Activated T-helper 17 cell treated with anti-CD3 and anti-CD28 coated beads, Interleukin-2, amount 50 U/mL, for 72 hours (primary cell): ENCODE data around the gene SYPL2. TPM values are rescaled to one million over a fixed set of nuclear protein-coding genes. Genes with fewer than 3 reads are reported as not detected.

Experiments used
- ATAC-seq: fragments of 150-1000 bp; cut with Tn5 transposase; replicated peaks from 2 replicates; pipeline ENCODE4 v1.10.0; 2021; ENCODE audit warnings: mild to moderate bottlenecking, moderate library complexity
- H3K27ac Mint-ChIP-seq: one replicate; pipeline ENCODE4 v1.8.0; 2022; ENCODE audit warnings: mixed read lengths
- H3K27me3 Mint-ChIP-seq: one replicate; pipeline ENCODE4 v1.8.0; 2022; ENCODE audit warnings: mixed read lengths
- H3K36me3 Mint-ChIP-seq: one replicate; pipeline ENCODE4 v1.8.0; 2022; ENCODE audit warnings: low read depth, mild to moderate bottlenecking, mixed read lengths
- H3K4me1 Mint-ChIP-seq: one replicate; pipeline ENCODE4 v1.8.0; 2022; ENCODE audit warnings: mixed read lengths
- H3K4me3 Mint-ChIP-seq: one replicate; pipeline ENCODE4 v1.8.0; 2022; ENCODE audit warnings: mild to moderate bottlenecking, mixed read lengths
- H3K9me3 Mint-ChIP-seq: one replicate; pipeline ENCODE4 v1.8.0; 2022; ENCODE audit warnings: mixed read lengths
- total RNA-seq, 2 donors: library from RNA; stranded (reverse); gene quantifications; one replicate each; pipeline ENCODE4 v1.2.3, GENCODE V29; 2022

The SYPL2 gene
- total RNA-seq, 2 donors from 2014 or later, result not detected

DNA sequence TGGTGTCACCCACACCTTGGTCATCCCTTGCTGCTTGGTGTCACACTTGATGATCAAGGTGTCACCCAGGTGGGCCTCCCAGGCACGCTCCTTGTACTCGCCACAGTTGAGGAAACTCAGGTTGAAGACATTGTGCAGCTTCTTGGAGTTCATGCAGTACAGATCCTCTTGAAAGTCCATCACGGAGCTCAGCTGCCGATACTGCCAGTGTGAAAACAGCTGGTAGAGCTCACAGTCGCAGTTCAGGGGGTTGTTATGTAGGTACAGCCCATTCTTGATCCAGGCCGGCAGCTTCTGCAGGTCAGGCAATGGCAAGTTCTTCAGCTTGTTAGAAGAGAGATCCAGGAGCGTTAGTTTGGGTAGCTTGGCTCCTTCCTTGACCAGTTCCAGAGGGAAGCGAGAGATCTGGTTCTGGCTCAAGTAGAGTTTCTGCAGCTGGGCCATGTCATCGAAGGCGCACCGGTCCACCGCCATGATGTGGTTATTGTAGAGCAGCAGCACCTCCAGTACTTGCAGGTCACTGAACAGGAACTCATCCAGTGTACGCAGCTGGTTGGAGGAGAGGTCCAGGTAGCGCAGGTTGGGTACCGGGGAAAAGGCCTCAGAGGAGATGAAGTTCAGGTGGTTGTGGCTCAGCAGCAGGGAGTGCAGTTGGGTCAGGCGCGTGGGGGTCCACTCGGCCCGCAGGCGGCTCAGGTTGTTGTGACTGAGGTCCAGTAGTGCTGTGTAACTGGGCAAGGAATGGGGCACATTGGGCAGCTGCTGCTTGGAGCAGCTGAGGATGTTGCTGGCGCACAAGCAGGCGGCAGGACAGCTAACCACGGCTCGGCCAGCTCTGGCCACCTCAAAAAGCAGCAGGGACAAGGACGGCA is 41.9 kb downstream of the SYPL2 start:
- no peaks in the 10 kb centered on the region for H3K9me3 Mint-ChIP-seq

DNA sequence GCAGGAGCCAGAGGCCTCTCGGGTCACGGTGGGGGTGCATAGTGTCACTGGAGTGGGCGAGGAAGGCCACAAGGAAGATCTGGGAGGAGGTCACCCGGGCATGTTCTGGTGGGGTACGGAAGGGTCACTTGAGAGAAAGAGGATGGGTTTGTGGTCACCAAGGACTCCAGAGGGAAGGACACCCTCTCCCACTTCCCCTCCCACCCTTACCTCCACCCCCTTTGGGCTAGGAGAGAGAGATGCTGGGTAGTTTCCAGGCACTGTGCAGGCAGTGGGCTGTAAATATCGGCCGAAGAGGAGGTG is 42.5 kb downstream of the SYPL2 start:
- H3K36me3 Mint-ChIP-seq, result no peaks in the 10 kb centered on the region
- ATAC-seq, result no peak
- peaks cover 35% of the 10 kb centered on the region for H3K4me1 Mint-ChIP-seq
- no peaks in the 10 kb centered on the region for H3K27me3 Mint-ChIP-seq
- H3K27ac Mint-ChIP-seq, result peak overlapping the region; percentile 83
- H3K4me3 Mint-ChIP-seq, result peak overlapping the region; percentile 85
- no peaks in the 10 kb centered on the region for H3K9me3 Mint-ChIP-seq

More for the DNA sequence above, 41.9 kb downstream of the SYPL2 start:
- no peak for ATAC-seq
- Mint-ChIP-seq H3K4me1 (peaks cover 35% of the 10 kb centered on the region), H3K36me3 (no peaks in the 10 kb centered on the region), H3K27me3 (no peaks in the 10 kb centered on the region), H3K27ac (peak overlapping the region; percentile 83), H3K4me3 (peak overlapping the region; percentile 85)

GRCh38 chr1:109509176-109510134 is 43.1 kb downstream of the SYPL2 start, which contains the start of gene AMIGO1:
AMIGO1 (minus strand) TSS chr1:109509727; CDS start chr1:109508912, 815 bp downstream.
- Mint-ChIP-seq H3K4me3 (peak within 1 kb of the TSS; percentile 85), H3K9me3 (no peaks in the 10 kb centered on the region), H3K36me3 (no peaks in the 10 kb centered on the region), H3K27ac (peak within 1 kb of the TSS; percentile 83), H3K27me3 (no peaks in the 10 kb centered on the region), H3K4me1 (peaks cover 30% of the 10 kb centered on the region)
- ATAC-seq, result peak; percentile 56

GRCh38 chr1:109513110-109513710 is 46.9 kb downstream of the SYPL2 start:
- Mint-ChIP-seq H3K4me3 (no peak overlapping the region), H3K9me3 (no peaks in the 10 kb centered on the region), H3K36me3 (no peaks in the 10 kb centered on the region), H3K27me3 (no peaks in the 10 kb centered on the region), H3K27ac (no peak overlapping the region), H3K4me1 (peaks cover 14% of the 10 kb centered on the region)
- ATAC-seq, result no peak

GRCh38 chr1:109514846-109515245 is 48.5 kb downstream of the SYPL2 start:
- H3K36me3 Mint-ChIP-seq, result no peaks in the 10 kb centered on the region
- H3K4me1 Mint-ChIP-seq, result peaks cover 5% of the 10 kb centered on the region
- no peaks in the 10 kb centered on the region for H3K9me3 Mint-ChIP-seq
- no peak for ATAC-seq
- no peaks in the 10 kb centered on the region for H3K27me3 Mint-ChIP-seq
- H3K4me3 Mint-ChIP-seq, result no peak overlapping the region
- no peak overlapping the region for H3K27ac Mint-ChIP-seq

DNA sequence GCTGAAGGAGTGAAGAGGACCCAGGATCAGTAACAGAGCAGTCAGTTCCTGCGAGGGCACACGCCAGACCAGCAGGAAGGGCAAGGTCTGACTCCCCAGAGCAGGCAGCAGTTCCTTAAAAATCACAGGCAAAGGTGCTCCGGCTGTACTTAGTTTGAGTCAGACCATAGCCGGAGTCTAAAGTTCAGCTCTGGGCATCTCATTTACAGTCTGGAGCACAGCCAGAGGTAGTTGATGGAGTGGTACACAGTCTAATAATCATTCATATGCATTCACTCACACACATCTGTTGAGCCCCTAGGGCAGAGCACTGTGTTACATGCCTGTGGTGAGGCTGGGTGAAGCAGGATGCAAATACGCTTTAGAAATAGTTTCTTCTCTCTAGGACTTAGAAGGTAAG is 50.5 kb downstream of the SYPL2 start:
- peak overlapping the region; percentile 20 for H3K27ac Mint-ChIP-seq
- H3K4me1 Mint-ChIP-seq, result no peaks in the 10 kb centered on the region
- no peak overlapping the region for H3K4me3 Mint-ChIP-seq
- H3K27me3 Mint-ChIP-seq, result no peaks in the 10 kb centered on the region
- H3K36me3 Mint-ChIP-seq, result no peaks in the 10 kb centered on the region
- H3K9me3 Mint-ChIP-seq, result no peaks in the 10 kb centered on the region
- no peak for ATAC-seq

DNA sequence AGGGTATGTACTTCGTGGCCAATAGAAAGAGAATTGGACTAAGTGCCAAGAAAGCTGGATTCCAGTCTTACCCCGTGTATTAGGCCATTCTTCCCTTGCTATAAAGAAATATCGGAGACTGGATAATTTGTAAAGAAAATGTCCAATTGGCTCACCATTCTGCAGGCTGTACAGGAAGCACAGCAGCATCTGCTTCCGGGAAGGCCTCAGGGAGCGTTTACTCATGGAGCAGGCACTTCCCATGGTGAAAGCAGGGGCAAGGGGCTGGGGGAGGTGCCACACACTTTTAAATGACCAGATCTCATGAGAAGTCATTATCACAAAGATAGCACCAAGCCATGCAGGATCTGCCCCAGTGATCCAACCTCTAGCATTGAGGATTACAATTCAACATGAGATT is 51.0 kb downstream of the SYPL2 start:
- H3K4me1 Mint-ChIP-seq, result no peaks in the 10 kb centered on the region
- peaks cover 3% of the 10 kb centered on the region for H3K27me3 Mint-ChIP-seq
- H3K27ac Mint-ChIP-seq, result no peak overlapping the region
- H3K4me3 Mint-ChIP-seq, result no peak overlapping the region
- H3K36me3 Mint-ChIP-seq, result no peaks in the 10 kb centered on the region
- no peaks in the 10 kb centered on the region for H3K9me3 Mint-ChIP-seq
- ATAC-seq, result no peak

DNA sequence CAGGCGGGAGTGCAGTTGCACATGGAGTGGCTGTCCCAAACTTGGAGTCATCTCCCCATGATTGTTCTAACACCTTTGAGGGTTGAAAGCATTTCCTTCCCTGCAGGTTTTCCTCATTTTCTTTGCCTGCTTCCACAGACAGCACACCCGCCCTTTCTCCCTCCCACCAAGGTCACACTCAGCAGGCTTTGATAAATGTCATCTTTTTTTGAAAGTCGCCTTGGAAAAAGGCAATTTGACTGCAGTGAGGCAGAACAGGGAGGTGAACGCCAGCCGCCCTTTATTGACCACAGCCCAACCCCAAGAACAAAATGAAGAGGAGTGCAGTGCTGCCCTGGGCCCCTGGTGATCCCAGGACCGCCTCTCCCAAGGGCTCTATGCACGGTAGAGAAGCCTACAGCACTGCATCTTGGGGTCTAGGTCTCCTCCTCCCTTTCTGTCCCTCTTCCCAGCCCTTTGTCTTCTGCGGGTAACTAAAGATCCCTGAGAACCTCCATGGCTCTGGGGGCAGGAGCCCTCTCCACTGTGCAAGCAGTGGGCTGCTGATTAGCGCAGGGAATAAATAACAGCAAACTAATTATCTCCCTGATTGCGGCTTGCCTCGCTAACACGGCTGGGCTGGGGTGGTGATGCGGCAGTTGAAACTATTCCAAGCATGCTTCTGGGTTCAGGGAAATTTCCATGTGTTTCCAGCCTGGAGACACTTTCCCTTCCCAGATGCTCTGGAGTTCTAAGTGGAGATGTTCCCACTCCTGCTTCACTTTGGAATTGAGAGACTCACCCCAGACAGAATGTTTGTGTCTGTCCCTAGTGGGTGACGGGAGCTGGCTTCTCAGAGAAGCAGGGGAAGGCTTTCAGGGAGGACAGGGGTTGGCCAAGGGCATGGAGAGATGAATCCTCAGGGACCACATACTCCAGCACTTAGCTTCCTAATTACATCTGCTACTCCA is 54.9 kb downstream of the SYPL2 start:
- ATAC-seq, result no peak
- Mint-ChIP-seq H3K27me3 (peaks cover 4% of the 10 kb centered on the region), H3K4me1 (no peaks in the 10 kb centered on the region), H3K4me3 (no peak overlapping the region), H3K9me3 (no peaks in the 10 kb centered on the region), H3K36me3 (no peaks in the 10 kb centered on the region), H3K27ac (no peak overlapping the region)

GRCh38 chr1:109522026-109522425 is 55.7 kb downstream of the SYPL2 start:
- H3K27me3 Mint-ChIP-seq, result peaks cover 4% of the 10 kb centered on the region
- ATAC-seq, result no peak
- no peaks in the 10 kb centered on the region for H3K4me1 Mint-ChIP-seq

DNA sequence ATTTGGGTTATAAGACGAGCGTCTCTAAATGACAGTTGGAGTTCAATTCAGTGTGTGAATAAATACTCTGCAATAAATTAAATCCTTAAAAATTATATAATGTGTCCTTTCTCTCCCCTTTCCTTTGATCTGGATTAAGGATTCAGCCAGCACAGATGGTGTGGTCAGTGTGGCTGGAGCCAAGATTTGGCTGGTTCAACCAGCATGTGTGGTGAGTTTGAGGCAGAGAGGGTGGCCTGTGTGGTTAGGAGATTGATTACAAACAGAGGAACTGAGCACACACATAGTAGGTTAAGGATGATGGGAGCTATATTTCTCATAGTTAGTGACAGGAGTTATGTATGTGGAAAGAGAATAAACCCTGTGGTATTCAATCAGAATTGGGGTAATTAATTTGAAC is 57.4 kb downstream of the SYPL2 start:
- no peak overlapping the region for H3K27ac Mint-ChIP-seq
- ATAC-seq, result no peak
- H3K4me3 Mint-ChIP-seq, result no peak overlapping the region
- H3K9me3 Mint-ChIP-seq, result no peaks in the 10 kb centered on the region
- peaks cover 4% of the 10 kb centered on the region for H3K27me3 Mint-ChIP-seq
- H3K4me1 Mint-ChIP-seq, result no peaks in the 10 kb centered on the region
- no peaks in the 10 kb centered on the region for H3K36me3 Mint-ChIP-seq

More at GRCh38 chr1:109522026-109522425, 55.7 kb downstream of the SYPL2 start:
- Mint-ChIP-seq H3K4me3 (no peak overlapping the region), H3K27ac (no peak overlapping the region), H3K36me3 (no peaks in the 10 kb centered on the region), H3K9me3 (no peaks in the 10 kb centered on the region)

GRCh38 chr1:109527098-109527811 is 60.9 kb downstream of the SYPL2 start:
- no peaks in the 10 kb centered on the region for H3K9me3 Mint-ChIP-seq
- H3K4me3 Mint-ChIP-seq, result no peak overlapping the region
- H3K27me3 Mint-ChIP-seq, result peaks cover 3% of the 10 kb centered on the region
- ATAC-seq, result no peak
- no peak overlapping the region for H3K27ac Mint-ChIP-seq
- H3K36me3 Mint-ChIP-seq, result no peaks in the 10 kb centered on the region
- H3K4me1 Mint-ChIP-seq, result peaks cover 11% of the 10 kb centered on the region

DNA sequence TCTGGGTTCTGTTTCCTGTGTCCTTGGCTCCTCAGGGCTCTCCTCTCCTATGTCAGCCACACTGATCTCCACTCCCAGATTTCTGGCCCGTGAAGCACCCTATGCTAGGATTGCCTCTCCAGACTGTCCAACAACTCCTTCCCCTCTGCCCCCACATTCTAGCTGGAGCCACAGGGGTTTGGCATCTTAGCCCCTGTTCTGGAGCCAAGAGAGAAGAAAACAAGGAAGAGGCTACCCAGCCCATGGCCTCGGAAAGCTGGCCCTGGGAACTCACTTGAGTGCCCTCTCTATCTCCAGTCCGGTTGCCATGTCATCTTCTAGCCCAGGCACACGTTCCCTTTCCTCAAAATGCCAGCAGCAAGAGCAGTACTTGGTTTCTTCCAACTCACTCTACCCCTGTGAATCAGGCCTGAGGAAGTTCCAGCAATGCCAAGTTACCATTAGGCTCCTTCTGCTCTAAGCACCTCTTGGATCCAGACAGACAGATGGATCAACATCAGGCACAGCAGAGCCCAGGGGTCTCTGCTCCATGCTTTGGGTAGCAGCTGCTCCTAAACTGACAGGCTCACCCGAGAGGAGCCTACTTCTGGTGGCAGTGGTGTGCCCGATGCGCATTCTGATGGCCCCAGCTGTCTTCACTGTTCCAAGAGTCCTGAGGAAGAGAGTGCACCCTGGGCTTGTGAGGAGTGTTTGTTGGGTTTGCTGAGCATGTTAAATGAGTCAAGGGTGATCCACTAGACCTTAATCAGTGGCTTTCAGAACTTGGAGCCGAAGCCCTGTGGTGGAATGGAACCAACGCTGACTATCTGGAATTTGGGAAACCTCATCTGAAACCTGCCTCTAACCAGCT is 61.7 kb downstream of the SYPL2 start:
- Mint-ChIP-seq H3K27me3 (no peaks in the 10 kb centered on the region), H3K4me1 (peaks cover 11% of the 10 kb centered on the region), H3K36me3 (no peaks in the 10 kb centered on the region), H3K27ac (no peak overlapping the region), H3K4me3 (no peak overlapping the region), H3K9me3 (no peaks in the 10 kb centered on the region)
- no peak for ATAC-seq
